Stomach (tissue), 4 donors: Measurements from ENCODE around the gene LTF.

Experiments used
- CTCF ChIP-seq, 7 experiments: fragments of 450-650 bp in 4 of 7; fragments of 200-600 bp in 3 of 7; sonication (generic) in 3 of 7; IDR thresholded peaks; one replicate each; pipeline ENCODE4 v1.5.1; 2016 to 2019; ENCODE audit warnings: antibody characterized with exemption in 7 of 7, control low read depth in 2 of 7, mild to moderate bottlenecking in 1 of 7
- POLR2A ChIP-seq, 4 donors: fragments of 450-650 bp; IDR thresholded peaks; one replicate each; pipeline ENCODE4 v1.6.1; 2016; ENCODE audit warnings: antibody characterized with exemption in 4 of 4, control low read depth in 2 of 4, mild to moderate bottlenecking in 1 of 4, moderate library complexity in 1 of 4

- TF ChIP-seq POLR2A (IDR thresholded peaks at IDR 0.05) (no peak), CTCF (IDR thresholded peaks at IDR 0.05) (no peak)
Observed at GRCh38 chr3:46429250-46429649, 35.5 kb downstream of the LTF start.
